IPS DF 4.7 (cell line): Measurements from ENCODE around the gene GNRH2.
"Not testable (repeated sequence)": the region's sequence is repeated elsewhere in the genome, so short reads cannot be mapped to it uniquely, and the experiment has no call there.

Source experiments
- DNase-seq: peaks from one replicate; pipeline ENCODE4 v3.0.0-alpha.2; 2013; ENCODE audit warnings: low spot score; ENCODE audit errors: extremely low read depth

Gene GNRH2

GRCh38 chr20:3043322-3043721 lies at the start of gene GNRH2:
Gene GNRH2, plus strand, starts transcription at chr20:3043622. Its CDS starts 793 bp downstream, at chr20:3044415.
- no peak for DNase-seq

- no peak for DNase-seq
Measured at GRCh38 chr20:2995796-2996195, 47.6 kb upstream of the GNRH2 start.

DNA sequence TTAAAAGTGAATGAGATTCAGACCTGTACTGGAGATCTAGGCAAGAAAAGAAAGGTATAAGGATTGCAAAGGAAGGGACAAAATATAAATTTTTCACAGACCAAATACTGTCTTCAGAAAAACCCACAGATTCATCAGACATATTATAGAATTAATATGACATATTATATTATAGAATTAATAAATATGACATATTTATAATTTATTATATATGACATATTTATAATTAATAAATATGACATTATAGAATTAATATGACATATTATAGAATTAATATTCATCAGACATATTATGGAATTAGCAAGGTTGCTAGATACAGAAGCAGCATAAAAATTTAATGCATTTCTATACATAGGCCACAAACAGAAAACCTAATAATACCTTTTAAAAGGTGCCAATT lies 44.7 kb upstream of the GNRH2 start:
- no peak for DNase-seq

DNA sequence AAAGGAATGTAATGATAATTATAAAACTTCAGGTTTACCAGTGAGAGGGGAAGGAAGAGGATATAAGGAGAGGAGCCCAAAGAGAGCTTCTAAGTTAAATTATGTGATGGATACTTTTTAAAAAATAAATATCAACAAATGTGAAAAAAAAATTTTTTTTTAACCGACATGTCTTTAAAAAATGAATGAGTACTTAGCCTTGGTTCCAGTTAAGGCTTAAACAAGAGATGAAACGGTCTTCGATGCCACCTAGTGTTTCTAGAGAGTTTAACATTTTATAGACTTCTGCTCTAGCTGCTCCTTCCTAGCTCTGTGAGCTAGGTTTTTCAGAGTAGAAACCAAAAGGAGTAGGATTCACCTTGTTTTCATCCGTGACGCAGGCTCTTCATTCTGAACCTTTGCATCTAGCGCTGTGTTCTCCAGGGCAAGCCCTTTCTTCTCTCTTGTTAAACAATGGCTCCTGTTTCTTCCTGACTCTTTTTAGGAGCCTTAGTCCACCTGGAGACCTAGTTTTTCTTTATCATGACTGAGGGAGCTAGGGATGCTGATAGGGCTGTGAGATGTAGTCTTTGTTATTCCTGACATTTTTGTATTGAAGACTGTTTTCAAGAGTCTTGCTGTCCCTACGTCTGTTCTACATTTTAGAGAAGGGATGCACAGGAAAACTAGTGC lies 42.4 kb upstream of the GNRH2 start:
- no peak for DNase-seq

- DNase-seq = no peak
Measured at GRCh38 chr20:3003416-3003815, 40.0 kb upstream of the GNRH2 start.

DNA sequence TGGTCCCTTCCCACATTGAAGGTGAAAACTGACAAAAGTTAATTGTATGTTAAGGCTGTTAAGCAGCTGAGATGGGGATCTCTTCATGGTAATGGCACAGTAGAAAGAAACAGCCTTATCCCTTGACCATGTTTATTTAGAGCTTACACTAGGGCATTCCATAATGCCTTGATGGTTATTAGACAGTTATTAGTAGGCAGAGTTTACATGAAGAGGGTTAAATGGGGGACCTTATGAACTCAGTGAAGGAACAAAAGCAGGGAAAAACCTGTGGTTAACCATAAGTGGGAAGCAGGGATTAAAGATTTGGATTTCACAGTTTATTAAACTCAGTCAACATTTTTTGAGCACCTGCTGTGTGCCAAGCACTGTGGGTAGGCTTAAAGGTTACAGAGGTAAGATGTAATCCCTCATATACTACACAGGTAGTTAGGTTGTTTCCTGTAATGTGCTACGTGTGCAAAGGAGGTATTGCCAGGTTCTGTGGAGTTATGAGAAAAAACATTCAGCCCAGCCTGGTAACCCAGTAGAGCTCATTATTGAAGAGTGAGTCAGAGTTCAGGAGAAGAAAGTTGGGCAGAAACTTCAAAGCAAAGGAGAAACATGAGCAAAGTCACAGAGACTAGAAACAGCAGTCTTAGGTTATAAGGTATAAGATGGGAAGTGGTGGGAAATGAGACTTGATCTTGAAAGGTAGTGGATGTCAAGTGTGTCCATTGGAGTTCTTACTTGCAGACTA lies 32.3 kb upstream of the GNRH2 start:
- no peak for DNase-seq

DNA sequence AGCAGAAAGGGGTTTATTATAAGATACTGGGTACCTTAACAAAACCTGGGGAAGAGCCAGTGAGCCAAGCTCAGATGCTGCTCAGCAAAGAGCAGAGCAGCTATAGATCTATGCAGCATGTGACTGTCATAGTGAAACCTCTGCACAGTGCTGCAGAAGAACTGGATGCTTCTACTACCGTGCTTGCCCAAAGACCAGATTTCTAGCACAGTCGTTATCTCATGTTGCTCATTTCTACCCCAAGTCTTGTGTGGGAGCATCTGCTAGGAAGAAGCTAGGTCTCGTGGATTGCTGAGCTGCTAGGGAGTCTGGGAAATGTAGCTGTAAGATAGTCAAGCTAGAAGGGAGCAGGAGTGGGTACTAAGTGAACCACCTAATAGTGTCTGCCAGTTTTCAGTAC lies 31.7 kb upstream of the GNRH2 start:
- DNase-seq = no peak

GRCh38 chr20:3013771-3014170 lies 29.7 kb upstream of the GNRH2 start:
- DNase-seq = no peak

- DNase-seq = no peak
Measured at GRCh38 chr20:3014179-3014578, 29.2 kb upstream of the GNRH2 start.

DNA sequence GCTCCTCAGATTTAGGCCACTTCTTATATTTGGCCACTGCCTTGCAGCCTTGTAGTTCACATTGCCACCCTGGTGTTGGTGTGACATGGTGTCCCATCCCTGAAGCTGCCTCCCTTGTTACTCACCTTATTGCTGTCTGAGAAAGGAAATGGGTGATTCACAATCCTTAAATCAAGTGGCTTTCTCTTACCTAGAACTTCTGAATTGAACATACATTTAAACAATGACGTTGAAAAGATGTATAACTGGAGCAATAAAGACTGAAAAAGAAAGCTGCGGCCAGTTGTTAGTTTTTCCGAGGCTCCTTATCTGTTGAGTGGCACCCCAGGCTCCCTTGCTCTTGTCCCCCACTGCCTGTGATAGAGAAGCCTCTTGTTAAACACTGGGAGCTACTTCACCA lies 28.8 kb upstream of the GNRH2 start:
- DNase-seq = no peak

GRCh38 chr20:3015302-3015701 lies 28.1 kb upstream of the GNRH2 start:
- DNase-seq = not testable (repeated sequence)

DNA sequence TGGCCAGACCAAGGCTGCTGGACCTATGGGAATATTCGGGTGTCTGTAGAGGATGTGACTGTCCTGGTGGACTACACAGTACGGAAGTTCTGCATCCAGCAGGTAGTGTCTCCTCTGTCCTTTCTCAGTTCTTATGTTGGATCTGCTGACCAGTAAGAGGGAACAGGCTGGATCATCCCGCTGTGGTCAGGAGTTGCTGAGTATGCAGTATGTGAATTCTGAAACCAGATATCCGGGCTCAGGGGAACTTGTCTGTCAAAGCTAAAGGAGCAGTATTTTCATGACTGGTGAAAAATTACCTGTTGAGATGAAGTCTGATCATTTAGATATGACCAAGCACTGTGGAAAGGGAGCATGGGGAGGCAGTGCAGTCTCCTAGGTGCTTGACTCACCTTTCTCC lies 22.1 kb upstream of the GNRH2 start:
- DNase-seq = no peak

DNA sequence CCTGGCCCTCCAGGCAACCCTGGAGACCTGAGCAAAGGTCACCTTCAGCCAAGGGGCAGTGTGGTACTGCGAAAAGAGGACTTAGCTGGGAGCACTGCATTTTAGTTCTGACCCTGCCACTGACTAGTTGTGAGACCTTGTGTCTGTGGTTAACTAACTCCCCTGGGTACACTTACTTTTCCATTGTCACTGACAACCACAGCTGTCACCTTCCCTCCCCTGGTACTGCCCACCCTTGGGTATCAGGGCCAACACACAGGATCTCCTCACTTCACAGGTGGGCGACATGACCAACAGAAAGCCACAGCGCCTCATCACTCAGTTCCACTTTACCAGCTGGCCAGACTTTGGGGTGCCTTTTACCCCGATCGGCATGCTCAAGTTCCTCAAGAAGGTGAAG lies 21.6 kb upstream of the GNRH2 start:
- no peak for DNase-seq

DNA sequence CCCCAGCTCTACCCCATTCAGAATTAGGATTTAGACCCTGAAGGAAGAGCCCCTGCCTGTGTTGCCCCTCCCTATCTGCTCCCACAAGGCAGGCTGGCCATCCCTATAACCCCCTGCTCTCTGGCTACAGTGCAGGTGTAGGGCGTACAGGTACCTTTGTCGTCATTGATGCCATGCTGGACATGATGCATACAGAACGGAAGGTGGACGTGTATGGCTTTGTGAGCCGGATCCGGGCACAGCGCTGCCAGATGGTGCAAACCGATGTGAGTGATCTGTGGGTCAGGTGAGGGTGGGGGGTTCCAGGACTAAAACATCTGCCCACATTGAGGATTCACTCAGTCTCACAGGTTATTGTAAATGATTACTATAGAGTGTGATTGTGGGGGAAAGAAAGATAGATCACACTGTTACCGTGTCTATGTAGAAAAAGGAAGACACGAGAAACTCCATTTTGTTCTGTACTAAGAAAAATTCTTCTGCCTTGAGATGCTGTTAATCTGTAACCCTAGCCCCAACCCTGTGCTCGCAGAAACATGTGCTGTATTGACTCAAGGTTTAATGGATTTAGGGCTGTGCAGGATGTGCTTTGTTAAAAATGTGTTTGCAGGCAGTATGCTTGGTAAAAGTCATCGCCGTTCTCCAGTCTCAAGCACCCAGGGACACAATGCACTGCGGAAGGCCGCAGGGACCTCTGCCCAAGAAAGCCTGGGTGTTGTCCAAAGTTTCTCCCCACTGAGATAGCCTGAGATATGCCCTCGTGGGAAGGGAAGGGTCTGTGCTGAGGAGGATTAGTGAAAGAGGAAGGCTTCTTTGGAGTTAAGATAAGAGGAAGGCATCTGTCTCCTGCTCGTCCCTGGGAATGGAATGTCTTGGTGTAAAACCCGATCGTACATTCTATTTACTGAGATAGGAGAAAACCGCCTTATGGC lies 20.6 kb upstream of the GNRH2 start:
- DNase-seq = not testable (repeated sequence)

- DNase-seq = no peak
Measured at GRCh38 chr20:3027987-3028386, 15.4 kb upstream of the GNRH2 start.

- DNase-seq = no peak
Measured at GRCh38 chr20:3031524-3032147, 11.8 kb upstream of the GNRH2 start.

DNA sequence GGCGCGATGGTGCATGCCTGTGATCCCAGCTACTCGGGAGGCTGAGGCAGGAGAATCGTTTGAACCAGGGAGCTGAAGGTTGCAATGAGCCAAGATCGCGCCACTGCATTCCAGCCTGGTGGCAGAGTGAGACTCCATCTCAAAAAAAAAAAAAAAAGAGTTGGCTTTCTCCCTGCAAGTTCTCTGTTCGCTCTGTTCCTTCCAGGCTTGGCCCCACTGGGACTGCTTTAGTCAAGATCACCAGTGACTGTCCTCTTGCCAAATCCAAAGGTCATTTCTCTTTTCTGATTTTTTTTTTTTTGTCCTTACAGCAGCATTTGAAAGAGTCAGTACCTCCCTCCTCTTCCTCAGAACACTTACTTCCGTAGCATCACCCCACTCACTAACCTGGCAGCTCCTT lies 10.8 kb upstream of the GNRH2 start:
- DNase-seq = no peak

DNA sequence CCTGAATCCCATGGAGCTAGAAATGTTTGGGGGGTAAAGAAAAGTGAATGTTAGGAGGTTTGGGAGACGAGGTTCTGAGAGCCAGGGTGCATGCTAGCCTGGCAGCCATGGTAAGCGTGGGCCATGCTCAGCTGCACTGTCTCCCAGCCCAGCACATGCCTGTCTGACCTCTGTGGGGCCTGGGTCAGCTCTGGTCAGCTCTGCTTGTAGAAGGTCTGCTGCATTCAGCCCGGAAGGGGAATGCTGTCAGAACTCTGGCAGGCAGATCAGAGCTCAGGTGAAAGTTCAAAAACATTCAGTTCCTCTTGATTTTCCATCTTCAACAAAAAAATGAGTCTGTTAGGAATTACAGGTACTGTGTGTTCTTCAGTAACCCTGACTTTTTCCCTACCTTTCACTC lies 5.8 kb upstream of the GNRH2 start:
- DNase-seq = no peak

DNA sequence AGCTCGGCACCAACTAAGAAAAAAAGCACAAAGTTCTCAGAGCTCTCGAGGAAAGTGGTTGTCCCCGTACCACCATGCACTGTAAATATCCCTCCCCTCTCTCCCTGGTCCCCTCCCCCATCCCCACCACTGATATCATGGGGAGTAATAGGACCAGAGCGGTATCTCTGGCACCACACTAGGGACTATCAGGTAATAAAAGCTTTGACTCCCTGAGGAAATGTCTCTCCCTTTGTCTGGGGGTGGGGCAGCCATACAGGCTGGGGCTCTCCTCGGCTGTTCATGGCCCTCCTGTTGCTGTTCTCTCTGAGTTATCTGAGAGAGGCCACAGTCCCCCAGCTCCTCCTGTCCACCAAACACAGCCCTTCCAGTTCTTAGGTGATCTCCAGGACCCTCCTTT lies 5.0 kb upstream of the GNRH2 start:
- no peak for DNase-seq

- no peak for DNase-seq
Measured at GRCh38 chr20:3039426-3039825, 4.0 kb upstream of the GNRH2 start.

DNA sequence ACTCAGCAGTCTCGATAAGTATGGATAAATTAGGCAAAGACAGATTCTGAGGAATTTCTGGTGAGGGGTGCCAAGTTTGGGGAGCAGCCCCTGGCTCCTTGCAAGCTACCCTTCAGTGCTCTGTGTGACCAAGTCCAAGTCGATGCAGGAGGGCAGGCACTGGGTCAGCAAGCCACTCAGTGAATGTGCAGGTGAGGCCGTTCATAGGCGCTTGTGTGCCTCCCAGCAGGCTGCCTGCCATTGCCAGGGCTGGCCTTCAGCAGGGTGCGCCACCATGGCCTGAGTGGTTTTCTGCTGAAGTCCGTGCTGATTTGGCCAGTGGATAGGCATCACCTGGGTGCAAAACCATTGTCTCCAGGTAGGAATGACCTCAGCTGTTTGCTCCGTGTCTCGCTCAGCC lies 3.3 kb upstream of the GNRH2 start:
- DNase-seq = no peak
